22Rv1 (cell line): ENCODE measurements around the gene ECT2.

Experiments used
- ZFX ChIP-seq: fragments of 450-650 bp; IDR thresholded peaks from 2 replicates; pipeline ENCODE4 v1.6.1; 2017; ENCODE audit warnings: antibody characterized with exemption, borderline replicate concordance
- TF ChIP-seq, protein P1 (sequence below): fragments of 450-650 bp; IDR thresholded peaks from 2 replicates; pipeline ENCODE4 v1.5.1; 2017; ENCODE audit warnings: mild to moderate bottlenecking

DNA sequence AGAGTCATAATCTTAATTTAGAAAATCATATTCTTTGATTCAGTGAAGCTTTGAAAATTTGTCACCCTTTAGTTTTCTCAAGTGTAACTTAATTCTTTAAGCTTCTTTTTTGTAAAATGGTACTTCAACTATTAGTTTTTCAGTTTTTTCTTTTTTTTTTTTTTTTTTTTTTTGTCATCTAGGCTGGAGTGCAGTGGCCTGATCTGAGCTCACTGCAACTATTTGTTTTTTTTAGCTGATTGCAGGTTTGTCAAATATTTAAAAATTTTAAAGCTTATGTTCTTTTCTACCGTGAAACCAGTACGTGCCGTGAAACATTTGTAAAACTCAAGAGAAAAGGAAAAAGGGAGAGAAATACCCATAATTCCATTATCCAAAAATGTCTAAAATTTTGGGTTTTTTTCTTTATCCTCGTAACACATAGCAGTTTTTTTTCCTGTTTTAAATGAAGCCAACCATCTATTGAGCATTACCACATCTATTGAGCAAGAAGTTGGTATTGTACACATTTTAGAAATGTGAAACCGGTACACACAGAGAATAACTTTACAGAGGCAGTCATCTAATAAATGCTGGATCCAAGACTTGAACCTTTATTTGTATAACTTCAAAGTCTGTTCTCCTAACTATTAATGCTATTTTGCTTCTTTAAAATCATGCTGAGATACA is 25.7 kb downstream of the ECT2 start:
- TF ChIP-seq, protein P1, sequence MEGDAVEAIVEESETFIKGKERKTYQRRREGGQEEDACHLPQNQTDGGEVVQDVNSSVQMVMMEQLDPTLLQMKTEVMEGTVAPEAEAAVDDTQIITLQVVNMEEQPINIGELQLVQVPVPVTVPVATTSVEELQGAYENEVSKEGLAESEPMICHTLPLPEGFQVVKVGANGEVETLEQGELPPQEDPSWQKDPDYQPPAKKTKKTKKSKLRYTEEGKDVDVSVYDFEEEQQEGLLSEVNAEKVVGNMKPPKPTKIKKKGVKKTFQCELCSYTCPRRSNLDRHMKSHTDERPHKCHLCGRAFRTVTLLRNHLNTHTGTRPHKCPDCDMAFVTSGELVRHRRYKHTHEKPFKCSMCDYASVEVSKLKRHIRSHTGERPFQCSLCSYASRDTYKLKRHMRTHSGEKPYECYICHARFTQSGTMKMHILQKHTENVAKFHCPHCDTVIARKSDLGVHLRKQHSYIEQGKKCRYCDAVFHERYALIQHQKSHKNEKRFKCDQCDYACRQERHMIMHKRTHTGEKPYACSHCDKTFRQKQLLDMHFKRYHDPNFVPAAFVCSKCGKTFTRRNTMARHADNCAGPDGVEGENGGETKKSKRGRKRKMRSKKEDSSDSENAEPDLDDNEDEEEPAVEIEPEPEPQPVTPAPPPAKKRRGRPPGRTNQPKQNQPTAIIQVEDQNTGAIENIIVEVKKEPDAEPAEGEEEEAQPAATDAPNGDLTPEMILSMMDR = no peak
- no peak for TF ChIP-seq ZFX
